Measurements from ENCODE around the gene TM7SF3. TPM values are rescaled to one million over a fixed set of nuclear protein-coding genes. Genes with fewer than 3 reads are reported as not detected.

TM7SF3 gene, protein sequence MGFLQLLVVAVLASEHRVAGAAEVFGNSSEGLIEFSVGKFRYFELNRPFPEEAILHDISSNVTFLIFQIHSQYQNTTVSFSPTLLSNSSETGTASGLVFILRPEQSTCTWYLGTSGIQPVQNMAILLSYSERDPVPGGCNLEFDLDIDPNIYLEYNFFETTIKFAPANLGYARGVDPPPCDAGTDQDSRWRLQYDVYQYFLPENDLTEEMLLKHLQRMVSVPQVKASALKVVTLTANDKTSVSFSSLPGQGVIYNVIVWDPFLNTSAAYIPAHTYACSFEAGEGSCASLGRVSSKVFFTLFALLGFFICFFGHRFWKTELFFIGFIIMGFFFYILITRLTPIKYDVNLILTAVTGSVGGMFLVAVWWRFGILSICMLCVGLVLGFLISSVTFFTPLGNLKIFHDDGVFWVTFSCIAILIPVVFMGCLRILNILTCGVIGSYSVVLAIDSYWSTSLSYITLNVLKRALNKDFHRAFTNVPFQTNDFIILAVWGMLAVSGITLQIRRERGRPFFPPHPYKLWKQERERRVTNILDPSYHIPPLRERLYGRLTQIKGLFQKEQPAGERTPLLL
- total RNA-seq (2014; rRNA removed; shearing (Covaris generic)) (51.8 and 103 TPM in 2 replicates), polyA plus RNA-seq (2016; fragmentation: Nextera tagmentation; extraction: Ambion mirVana) (55.8 and 58.4 TPM in 2 replicates)

DNA sequence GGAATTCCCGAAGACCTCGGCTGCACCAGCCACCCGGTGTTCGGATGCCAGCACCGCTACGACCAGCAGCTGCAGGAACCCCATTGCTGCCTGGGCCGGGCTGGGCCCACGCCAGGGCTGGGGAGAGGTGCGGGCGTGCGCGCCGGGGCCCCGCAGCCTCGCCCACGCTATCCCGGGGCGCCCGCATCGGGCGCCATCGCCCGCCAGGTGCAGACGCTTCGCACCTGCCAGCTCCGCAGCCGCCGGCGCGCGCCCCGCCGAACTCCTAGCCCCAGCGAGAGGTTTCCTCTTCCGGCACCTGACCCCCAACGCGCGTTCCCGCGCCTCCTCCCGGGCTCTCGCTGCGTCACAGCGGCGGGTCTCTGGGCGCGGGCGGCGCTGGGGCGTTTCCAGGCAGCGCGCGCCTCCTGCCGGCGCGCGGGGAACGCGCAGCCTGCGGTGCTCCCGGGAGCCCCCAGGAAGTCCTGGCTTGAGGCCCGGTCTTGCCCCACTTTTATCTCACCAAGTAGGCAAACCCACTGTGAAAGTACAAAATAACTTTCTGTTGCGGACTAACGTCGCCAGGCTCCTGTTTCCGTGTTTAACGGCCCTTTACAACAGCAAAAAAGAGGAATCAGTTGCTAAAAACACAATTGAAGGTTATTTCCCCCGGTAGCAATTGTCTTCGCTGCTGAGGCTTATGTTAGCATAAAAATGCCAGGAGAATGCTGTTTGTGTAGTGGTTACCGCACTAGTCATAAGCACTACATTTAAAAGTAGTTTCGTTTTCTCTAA is at the start of gene TM7SF3:
TM7SF3 (minus strand) TSS at position 300 of the 774 bp plus-strand sequence; CDS start at position 84, 216 bp downstream.
- no peaks in the 10 kb centered on the region for H3K36me3 ChIP-seq (ENCODE audit: low read depth)
- H3K9me3 ChIP-seq (ENCODE audit: low read depth): no peaks in the 10 kb centered on the region
- peak within 1 kb of the TSS; percentile 82 for H3K9ac ChIP-seq
- H3K27me3 ChIP-seq (replicated peaks; ENCODE audit: insufficient read depth): no peaks in the 10 kb centered on the region
- peak within 1 kb of the TSS; percentile 92 for H2AFZ ChIP-seq
- 1% methylated on average over 58 to 69 of the region's 71 CpGs for WGBS, 2 experiments (ENCODE audit: low coverage in 1 of 2, low lambda C conversion rate in 2 of 2, missing lambda C conversion rate in 2 of 2)
- peak within 1 kb of the TSS; percentile 85 for H3K27ac ChIP-seq
- H3K4me3 ChIP-seq: peak within 1 kb of the TSS; percentile 91
- H3K79me2 ChIP-seq (ENCODE audit: insufficient read depth): peaks cover 41% of the 10 kb centered on the region
- H3F3A ChIP-seq (ENCODE audit: insufficient read depth): peaks cover 19% of the 10 kb centered on the region
- DNase-seq: peak; percentile 96
- peak within 1 kb of the TSS; percentile 86 for H3K4me2 ChIP-seq (ENCODE audit: unreplicated experiment)
- peaks cover 18% of the 10 kb centered on the region for H3K4me1 ChIP-seq (ENCODE audit: insufficient read depth)
- TF ChIP-seq EZH2phosphoT487 (IDR thresholded peaks at IDR 0.05; ENCODE audit: insufficient read depth, low read depth) (no peak), EZH2 (IDR thresholded peaks at IDR 0.05; ENCODE audit: insufficient read depth, poor library complexity, severe bottlenecking) (no peak)
- no peaks in the 10 kb centered on the region for H3K9me2 ChIP-seq (ENCODE audit: insufficient read depth)
- in situ Hi-C loops (cut with MboI): loop anchor here (10.0 kb wide), 1 partner anchor 291 kb away; no protein-coding TSS in a partner anchor
- H4K20me1 ChIP-seq (ENCODE audit: insufficient read depth): no peaks in the 10 kb centered on the region

DNA sequence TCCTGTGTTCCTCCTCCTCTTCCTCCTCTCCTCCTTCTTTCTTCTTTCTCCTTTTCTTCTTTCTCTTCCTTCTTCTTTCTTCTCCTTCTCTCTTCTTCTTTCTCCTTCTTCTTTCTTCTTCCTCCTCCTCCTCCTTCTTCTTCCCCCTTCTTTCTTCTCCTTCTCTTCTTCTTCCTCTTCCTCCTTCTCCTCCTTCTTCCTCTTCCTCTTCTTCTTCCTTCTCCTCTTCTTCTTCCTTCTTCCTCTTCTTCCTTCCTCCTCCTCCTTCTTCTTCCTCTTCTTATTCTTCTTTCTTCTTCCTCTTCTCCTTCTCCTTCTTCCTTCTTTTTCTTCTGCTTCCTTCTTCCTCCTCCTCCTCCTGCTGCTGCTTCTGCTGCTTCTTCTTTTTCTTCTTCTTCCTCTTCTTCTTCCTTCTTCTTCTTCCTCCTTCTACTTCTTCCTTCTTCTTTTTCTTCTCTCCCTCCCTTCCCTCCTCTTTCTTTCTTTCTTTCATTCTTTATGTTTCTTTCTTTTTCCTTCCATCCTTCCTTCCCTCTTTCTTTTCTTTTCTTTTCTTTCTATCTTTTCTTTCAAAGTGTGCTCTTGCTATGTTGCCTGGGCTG is 49.2 kb upstream of the TM7SF3 start:
- H4K20me1 ChIP-seq (ENCODE audit: insufficient read depth): no peaks in the 10 kb centered on the region
- H3K9me3 ChIP-seq (ENCODE audit: low read depth): no peaks in the 10 kb centered on the region
- DNase-seq: no peak
- no peaks in the 10 kb centered on the region for H3K4me1 ChIP-seq (ENCODE audit: insufficient read depth)
- no peak overlapping the region for H3K27ac ChIP-seq
- no peak for TF ChIP-seq EZH2 (IDR thresholded peaks at IDR 0.05; ENCODE audit: insufficient read depth, poor library complexity, severe bottlenecking)
- TF ChIP-seq EZH2phosphoT487 (IDR thresholded peaks at IDR 0.05; ENCODE audit: insufficient read depth, low read depth): no peak
- H2AFZ ChIP-seq: no peak overlapping the region
- H3K4me2 ChIP-seq (ENCODE audit: unreplicated experiment): no peak overlapping the region
- H3F3A ChIP-seq (ENCODE audit: insufficient read depth): no peaks in the 10 kb centered on the region
- no peak overlapping the region for H3K4me3 ChIP-seq
- in situ Hi-C loops (cut with MboI): no loop called here
- H3K36me3 ChIP-seq (ENCODE audit: low read depth): no peaks in the 10 kb centered on the region
- no peaks in the 10 kb centered on the region for H3K79me2 ChIP-seq (ENCODE audit: insufficient read depth)
- H3K9me2 ChIP-seq (ENCODE audit: insufficient read depth): no peaks in the 10 kb centered on the region
- no peaks in the 10 kb centered on the region for H3K27me3 ChIP-seq (replicated peaks; ENCODE audit: insufficient read depth)
- no peak overlapping the region for H3K9ac ChIP-seq

- no peaks in the 10 kb centered on the region for H3K27me3 ChIP-seq (replicated peaks; ENCODE audit: insufficient read depth)
- no peaks in the 10 kb centered on the region for H4K20me1 ChIP-seq (ENCODE audit: insufficient read depth)
- in situ Hi-C loops (cut with MboI): no loop called here
- 94 to 98% methylated on average over 3 of the region's 3 CpGs for WGBS, 2 experiments (ENCODE audit: low coverage in 1 of 2, low lambda C conversion rate in 2 of 2, missing lambda C conversion rate in 2 of 2)
- H3K4me1 ChIP-seq (ENCODE audit: insufficient read depth): no peaks in the 10 kb centered on the region
- H3K9ac ChIP-seq: no peak overlapping the region
- no peaks in the 10 kb centered on the region for H3K79me2 ChIP-seq (ENCODE audit: insufficient read depth)
- DNase-seq: no peak
- no peak overlapping the region for H3K27ac ChIP-seq
- H3K9me2 ChIP-seq (ENCODE audit: insufficient read depth): 0 out of 2 replicates have a peak, but pooled peaks cover 4% of the 10 kb centered on the region
- TF ChIP-seq EZH2 (IDR thresholded peaks at IDR 0.05; ENCODE audit: insufficient read depth, poor library complexity, severe bottlenecking): no peak
- no peak for TF ChIP-seq EZH2phosphoT487 (IDR thresholded peaks at IDR 0.05; ENCODE audit: insufficient read depth, low read depth)
- H3K4me2 ChIP-seq (ENCODE audit: unreplicated experiment): no peak overlapping the region
- H3F3A ChIP-seq (ENCODE audit: insufficient read depth): no peaks in the 10 kb centered on the region
- H2AFZ ChIP-seq: no peak overlapping the region
- H3K36me3 ChIP-seq (ENCODE audit: low read depth): no peaks in the 10 kb centered on the region
- no peak overlapping the region for H3K4me3 ChIP-seq
- no peaks in the 10 kb centered on the region for H3K9me3 ChIP-seq (ENCODE audit: low read depth)
Measured at GRCh38 chr12:27061317-27061716, 47.1 kb upstream of the TM7SF3 start.

GRCh38 chr12:27060740-27061139 is 46.6 kb upstream of the TM7SF3 start:
- 62 to 64% methylated on average over 2 of the region's 2 CpGs for WGBS, 2 experiments (ENCODE audit: low coverage in 1 of 2, low lambda C conversion rate in 2 of 2, missing lambda C conversion rate in 2 of 2)
- TF ChIP-seq EZH2 (IDR thresholded peaks at IDR 0.05; ENCODE audit: insufficient read depth, poor library complexity, severe bottlenecking) (no peak), EZH2phosphoT487 (IDR thresholded peaks at IDR 0.05; ENCODE audit: insufficient read depth, low read depth) (no peak)
- in situ Hi-C loops (cut with MboI): no loop called here

More at GRCh38 chr12:27060740-27061139, 46.6 kb upstream of the TM7SF3 start:
- Histone ChIP-seq H3K9me3 (ENCODE audit: low read depth) (no peaks in the 10 kb centered on the region), H3F3A (ENCODE audit: insufficient read depth) (no peaks in the 10 kb centered on the region), H2AFZ (no peak overlapping the region), H3K4me1 (ENCODE audit: insufficient read depth) (no peaks in the 10 kb centered on the region), H3K36me3 (ENCODE audit: low read depth) (no peaks in the 10 kb centered on the region), H3K79me2 (ENCODE audit: insufficient read depth) (no peaks in the 10 kb centered on the region), H3K9ac (no peak overlapping the region), H3K4me2 (ENCODE audit: unreplicated experiment) (no peak overlapping the region), H3K4me3 (no peak overlapping the region), H3K9me2 (ENCODE audit: insufficient read depth) (0 out of 2 replicates have a peak, but pooled peaks cover 4% of the 10 kb centered on the region), H4K20me1 (ENCODE audit: insufficient read depth) (no peaks in the 10 kb centered on the region), H3K27me3 (replicated peaks; ENCODE audit: insufficient read depth) (no peaks in the 10 kb centered on the region), H3K27ac (no peak overlapping the region)
- DNase-seq: no peak

All from GM23248 (cell line).